ENCODE results near the gene TANGO2. TPM values are rescaled to one million over a fixed set of nuclear protein-coding genes. Genes with fewer than 3 reads are reported as not detected.

TANGO2 gene
- total and polyA plus RNA-seq, 12 donors, result 25.1 to 87.0 (median 43.5) TPM

DNA sequence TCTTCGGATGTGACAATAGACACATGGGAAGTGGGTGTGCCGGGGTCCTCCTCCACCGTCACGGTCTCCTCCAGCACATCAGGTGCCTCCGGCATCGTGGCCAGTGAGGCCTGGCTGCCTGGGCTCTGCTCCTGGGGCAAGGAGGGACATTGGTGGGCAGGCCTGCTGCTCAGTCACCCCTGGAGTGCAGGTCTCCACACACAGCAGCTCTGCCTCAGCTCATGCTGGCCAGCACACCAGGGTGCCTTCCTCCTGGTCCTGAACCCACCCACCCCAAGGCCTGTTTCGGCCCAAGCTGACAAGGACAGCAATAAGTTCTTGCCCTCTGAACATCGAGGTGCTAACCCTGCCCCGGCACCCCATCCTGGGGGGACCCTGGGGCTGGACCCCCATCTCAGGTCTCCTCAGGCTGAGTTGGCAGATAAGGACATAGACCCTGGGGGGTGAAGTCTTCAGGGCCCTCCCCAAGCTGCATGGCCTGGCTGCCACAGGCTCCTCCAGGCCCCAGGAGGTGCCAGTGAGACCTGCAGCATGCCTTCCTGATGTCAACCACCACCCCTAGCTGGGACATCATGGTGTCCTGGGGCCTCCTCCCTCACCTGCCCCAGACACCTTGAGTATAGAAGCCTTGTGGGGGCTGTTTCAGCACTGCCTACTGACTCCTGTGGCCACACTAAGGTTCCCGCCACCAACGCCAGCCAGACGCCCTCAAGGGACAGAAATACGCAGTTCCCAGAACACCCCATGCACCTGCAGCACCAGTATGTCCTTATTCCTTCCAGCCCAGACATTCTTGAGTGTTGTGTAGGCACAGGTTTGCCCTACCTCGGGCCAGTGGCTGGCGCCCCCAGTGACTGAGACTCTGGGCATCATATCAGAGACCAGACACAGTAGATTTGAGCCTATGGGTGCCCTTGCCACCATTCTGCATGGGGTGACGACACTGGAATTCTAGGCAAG is 38.7 kb upstream of the TANGO2 start:
- Histone ChIP-seq H3K36me3 (replicated peaks in 1 of 2) (peaks cover 0 to 25% of the 10 kb centered on the region in 2 donors), H3K27ac (no peak overlapping the region), H3K9me3 (replicated peaks in 1 of 3) (no peaks in the 10 kb centered on the region), H3K4me1 (replicated peaks in 1 of 2) (peaks cover 8 to 25% of the 10 kb centered on the region in 2 donors), H3K27me3 (no peaks in the 10 kb centered on the region), H3K4me3 (no peak overlapping the region)
- TF ChIP-seq CTCF (IDR thresholded peaks at IDR 0.05) (no peak), POLR2A (IDR thresholded peaks at IDR 0.05) (no peak)
- intact Hi-C loops (cut with DNase I), result no loop called here
- no peak for DNase-seq
- WGBS, 4 donors, result 90 to 100% (median 94%) methylated on average over 3 to 16 of the region's 16 CpGs

DNA sequence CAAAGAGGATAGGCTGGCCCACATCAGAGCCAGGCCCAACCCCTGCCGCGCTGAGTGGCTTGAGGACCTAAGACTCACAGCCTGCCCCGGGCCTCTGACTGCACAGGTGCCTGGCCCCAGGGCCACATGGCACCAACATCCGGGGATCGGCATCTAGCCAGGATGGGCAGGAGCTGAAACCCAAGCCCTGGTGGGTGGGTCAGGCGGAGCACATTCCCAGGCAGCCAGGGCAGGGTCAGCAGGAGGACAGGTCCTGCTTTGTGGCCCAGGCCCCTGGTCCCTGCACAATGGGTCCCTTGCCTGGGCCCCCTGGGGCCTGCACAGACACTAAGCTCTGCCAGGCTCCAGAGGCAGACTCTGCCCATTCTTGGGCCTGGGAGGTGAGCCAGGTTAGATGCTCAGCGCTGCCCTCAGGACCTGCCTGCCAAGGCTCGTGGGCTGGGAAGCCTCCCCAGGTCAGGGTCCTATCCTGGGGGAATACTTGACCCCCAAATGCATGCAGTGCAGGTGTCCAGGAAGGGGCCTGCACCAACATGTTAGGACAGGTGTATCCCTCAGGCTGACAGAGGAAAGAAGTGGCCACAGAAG is 37.8 kb upstream of the TANGO2 start:
- H3K9me3 ChIP-seq (replicated peaks in 1 of 3), result no peaks in the 10 kb centered on the region
- peaks cover 0 to 25% of the 10 kb centered on the region in 2 donors for H3K36me3 ChIP-seq (replicated peaks in 1 of 2)
- H3K27ac ChIP-seq, result no peak overlapping the region
- WGBS, 4 donors, result 90 to 94% (median 94%) methylated on average over 2 to 8 of the region's 8 CpGs
- DNase-seq, result no peak
- TF ChIP-seq POLR2A (IDR thresholded peaks at IDR 0.05) (no peak), CTCF (IDR thresholded peaks at IDR 0.05) (no peak)
- H3K27me3 ChIP-seq, result no peaks in the 10 kb centered on the region
- intact Hi-C loops (cut with DNase I), result no loop called here
- H3K4me3 ChIP-seq, result no peak overlapping the region
- peaks cover 8 to 25% of the 10 kb centered on the region in 2 donors for H3K4me1 ChIP-seq (replicated peaks in 1 of 2)

- Histone ChIP-seq H3K27ac (peak overlapping the region in 1 of 5 donors; percentile 26), H3K27me3 (no peaks in the 10 kb centered on the region), H3K4me3 (no peak overlapping the region), H3K4me1 (replicated peaks in 1 of 2) (peaks cover 8 to 25% of the 10 kb centered on the region in 2 donors), H3K36me3 (replicated peaks in 1 of 2) (peaks cover 0 to 23% of the 10 kb centered on the region in 2 donors), H3K9me3 (replicated peaks in 1 of 3) (no peaks in the 10 kb centered on the region)
- no peak for DNase-seq
- intact Hi-C loops (cut with DNase I), result no loop called here
- TF ChIP-seq CTCF (IDR thresholded peaks at IDR 0.05) (no peak), POLR2A (IDR thresholded peaks at IDR 0.05) (no peak)
- 78 to 90% (median 82%) methylated on average over 3 to 5 of the region's 5 CpGs for WGBS, 4 donors
Observed at GRCh38 chr22:19983741-19984140, 37.2 kb upstream of the TANGO2 start.

GRCh38 chr22:19984201-19984753 is 36.6 kb upstream of the TANGO2 start:
- H3K36me3 ChIP-seq (replicated peaks in 1 of 2), result peaks cover 0 to 17% of the 10 kb centered on the region in 2 donors
- H3K27ac ChIP-seq, result peak overlapping the region in 1 of 5 donors; percentile 26

More at GRCh38 chr22:19984201-19984753, 36.6 kb upstream of the TANGO2 start:
- H3K27me3 ChIP-seq, result no peaks in the 10 kb centered on the region
- no peak for TF ChIP-seq POLR2A (IDR thresholded peaks at IDR 0.05)
- peak in 6 of 7 donors; percentile 65 to 85 (median 74) for DNase-seq
- peaks cover 8 to 25% of the 10 kb centered on the region in 2 donors for H3K4me1 ChIP-seq (replicated peaks in 1 of 2)
- intact Hi-C loops (cut with DNase I), result no loop called here
- no peaks in the 10 kb centered on the region for H3K9me3 ChIP-seq (replicated peaks in 1 of 3)
- whole genome bisulfite sequencing, 4 donors, result 71 to 76% (median 74%) methylated on average over 7 to 19 of the region's 19 CpGs
- no peak overlapping the region for H3K4me3 ChIP-seq

All from adrenal gland (tissue), 12 donors.